Lower lobe of right lung (tissue), 2 donors: ENCODE results near the gene TMEM212. TPM values are rescaled to one million over a fixed set of nuclear protein-coding genes. Genes with fewer than 3 reads are reported as not detected.

Source experiments
- ATAC-seq, 2 donors: fragments of 200-7000 bp; cut with Tn5 transposase; one replicate each; pipeline ENCODE4 v1.9.1; 2020 to 2022; ENCODE audit warnings: mild to moderate bottlenecking in 2 of 2, moderate library complexity in 2 of 2
- DNase-seq: peaks from one replicate; pipeline ENCODE4 v3.0.0-alpha.2; 2020
- H3K27ac ChIP-seq: fragments of 200-600 bp; one replicate; pipeline ENCODE4 v1.8.0; 2022
- H3K27me3 ChIP-seq: fragments of 200-600 bp; one replicate; pipeline ENCODE4 v1.8.0; 2022; ENCODE audit warnings: low read depth
- H3K36me3 ChIP-seq: fragments of 200-600 bp; one replicate; pipeline ENCODE4 v1.8.0; 2022; ENCODE audit warnings: mild to moderate bottlenecking
- H3K4me1 ChIP-seq: fragments of 200-600 bp; one replicate; pipeline ENCODE4 v1.8.0; 2022
- H3K4me3 ChIP-seq: fragments of 200-600 bp; one replicate; pipeline ENCODE4 v1.8.0; 2022; ENCODE audit warnings: mild to moderate bottlenecking
- H3K9me3 ChIP-seq: fragments of 200-600 bp; one replicate; pipeline ENCODE4 v1.8.0; 2022
- intact Hi-C: fragments of 100-400 bp; cut with DNase I; formaldehyde crosslinking; loops from one replicate; pipeline ENCODE4 v1.11.0; 2022
- long read RNA-seq: library from polyadenylated mRNA; unstranded; transcript quantifications from one replicate; pipeline ENCODE4 v2.0.0, GENCODE V29; 2021
- total RNA-seq: library from RNA; stranded (reverse); fragmentation: NEBNext Ultra II Directional; extraction: Animal tissue kit (Norgen Biotek cat#: 25700); gene quantifications from one replicate; pipeline ENCODE4 v1.2.1, GENCODE V29; 2021
- TF ChIP-seq, protein P1 (sequence below): fragments of 200-600 bp; IDR thresholded peaks from one replicate; pipeline ENCODE4 v1.8.0; 2022; ENCODE audit warnings: antibody characterized with exemption, mild to moderate bottlenecking
- donor health status: DM: no; HTN: yes; CAD: no; lungs with severe emphysema.

Gene TMEM212
- total RNA-seq: 5.2 TPM
- long read RNA-seq, partial matches to known transcripts: 0 of 3 reads
- long read RNA-seq, other reads (novel, unspliced or antisense): 2 of 3 reads

DNA sequence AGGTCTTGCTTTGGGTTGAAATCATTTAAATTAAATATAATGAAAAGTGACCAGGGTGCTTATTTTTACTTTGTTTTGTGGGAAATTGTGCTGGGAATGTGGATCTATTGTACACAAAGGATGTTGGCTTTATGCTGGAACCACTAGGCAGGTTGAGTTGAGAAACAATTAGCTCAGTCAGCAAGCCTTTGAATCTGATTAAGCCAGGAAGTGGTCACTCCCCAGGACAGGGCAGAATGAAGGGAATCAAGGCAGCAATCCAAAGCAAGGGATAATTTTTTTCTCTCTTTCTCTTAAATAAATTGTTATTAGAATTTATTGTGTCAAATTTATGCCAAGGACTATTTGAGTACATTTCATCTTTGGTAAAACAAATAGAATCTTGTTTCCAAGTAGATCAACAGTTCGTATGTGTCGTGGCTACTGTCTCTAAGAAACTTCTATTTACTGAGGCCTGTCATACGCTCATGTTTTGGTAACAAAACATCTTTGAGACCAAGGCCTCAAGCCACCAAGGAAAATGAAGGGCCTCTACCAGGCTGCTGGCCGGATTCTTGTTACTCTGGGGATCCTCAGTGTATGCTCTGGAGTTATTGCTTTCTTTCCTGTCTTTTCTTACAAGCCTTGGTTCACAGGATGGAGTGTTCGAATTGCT lies at the start of gene TMEM212:
Gene TMEM212 (plus strand): TSS at position 486 of the 655 bp plus-strand sequence. CDS start 35 bp downstream, at position 521.
- H3K27me3 ChIP-seq: no peaks in the 10 kb centered on the region
- intact Hi-C loops: no loop called here
- peak; percentile 38 to 56 for ATAC-seq
- H3K27ac ChIP-seq: peak within 1 kb of the TSS; percentile 5
- H3K4me3 ChIP-seq: no peak within 1 kb of the TSS
- no peaks in the 10 kb centered on the region for H3K9me3 ChIP-seq
- H3K36me3 ChIP-seq: no peaks in the 10 kb centered on the region
- TF ChIP-seq, protein P1, sequence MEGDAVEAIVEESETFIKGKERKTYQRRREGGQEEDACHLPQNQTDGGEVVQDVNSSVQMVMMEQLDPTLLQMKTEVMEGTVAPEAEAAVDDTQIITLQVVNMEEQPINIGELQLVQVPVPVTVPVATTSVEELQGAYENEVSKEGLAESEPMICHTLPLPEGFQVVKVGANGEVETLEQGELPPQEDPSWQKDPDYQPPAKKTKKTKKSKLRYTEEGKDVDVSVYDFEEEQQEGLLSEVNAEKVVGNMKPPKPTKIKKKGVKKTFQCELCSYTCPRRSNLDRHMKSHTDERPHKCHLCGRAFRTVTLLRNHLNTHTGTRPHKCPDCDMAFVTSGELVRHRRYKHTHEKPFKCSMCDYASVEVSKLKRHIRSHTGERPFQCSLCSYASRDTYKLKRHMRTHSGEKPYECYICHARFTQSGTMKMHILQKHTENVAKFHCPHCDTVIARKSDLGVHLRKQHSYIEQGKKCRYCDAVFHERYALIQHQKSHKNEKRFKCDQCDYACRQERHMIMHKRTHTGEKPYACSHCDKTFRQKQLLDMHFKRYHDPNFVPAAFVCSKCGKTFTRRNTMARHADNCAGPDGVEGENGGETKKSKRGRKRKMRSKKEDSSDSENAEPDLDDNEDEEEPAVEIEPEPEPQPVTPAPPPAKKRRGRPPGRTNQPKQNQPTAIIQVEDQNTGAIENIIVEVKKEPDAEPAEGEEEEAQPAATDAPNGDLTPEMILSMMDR: no peak
- H3K4me1 ChIP-seq: peaks cover 31% of the 10 kb centered on the region
- no peak for DNase-seq

DNA sequence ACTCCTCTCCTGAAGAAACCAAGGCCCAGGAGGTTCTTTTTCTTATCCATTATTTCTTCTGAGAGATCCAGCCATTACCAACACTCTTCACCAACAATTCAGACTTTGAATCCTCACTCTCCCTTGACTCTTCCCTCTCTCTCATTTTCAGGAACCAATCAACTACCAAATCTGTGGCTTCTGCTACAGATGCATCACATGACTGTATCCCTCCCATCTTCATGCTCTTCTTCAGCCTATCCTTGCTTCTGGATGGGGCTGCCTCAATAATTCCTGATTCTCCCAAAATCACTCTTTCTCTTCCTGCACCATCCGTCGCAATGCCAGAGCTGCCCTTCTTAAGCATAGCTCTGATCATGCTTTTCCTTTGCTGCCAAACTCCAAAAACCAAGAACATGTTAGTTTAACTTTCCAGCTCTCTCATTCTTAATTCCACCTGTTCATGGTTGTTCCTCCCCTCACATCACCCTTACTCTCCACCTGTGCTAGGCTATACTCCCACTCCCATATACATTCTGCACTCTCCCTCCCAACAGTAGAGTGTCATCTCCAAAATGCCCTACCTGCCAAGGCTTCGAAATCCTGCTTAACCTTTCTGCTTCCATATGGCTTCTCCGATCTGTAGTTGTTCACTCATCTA lies 46.4 kb upstream of the TMEM212 start:
- intact Hi-C loops: no loop called here

DNA sequence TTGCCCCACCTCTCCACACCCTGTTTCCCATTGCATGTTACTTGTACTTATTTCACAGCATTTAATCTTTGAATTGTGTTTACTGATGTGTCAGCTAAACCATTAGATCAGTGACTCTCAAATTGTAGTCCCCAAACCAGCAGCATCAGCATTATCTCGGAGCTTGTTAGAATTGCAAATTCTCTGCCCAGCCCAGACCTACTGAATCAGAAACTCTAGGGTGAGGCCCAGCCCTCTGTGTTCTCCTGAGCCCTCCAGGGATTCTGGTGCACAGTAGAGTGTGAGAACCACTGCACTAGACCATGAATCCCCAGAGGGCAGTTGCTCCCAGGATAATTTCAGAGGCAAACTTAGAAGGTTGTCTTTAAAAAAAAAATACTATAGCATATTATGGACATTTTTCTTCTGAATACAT lies 45.9 kb upstream of the TMEM212 start:
- DNase-seq: no peak
- H3K36me3 ChIP-seq: no peaks in the 10 kb centered on the region
- TF ChIP-seq, protein P1: no peak
- ATAC-seq: no peak
- H3K4me3 ChIP-seq: no peak overlapping the region
- H3K4me1 ChIP-seq: peaks cover 17% of the 10 kb centered on the region
- H3K9me3 ChIP-seq: no peaks in the 10 kb centered on the region
- no peaks in the 10 kb centered on the region for H3K27me3 ChIP-seq
- no peak overlapping the region for H3K27ac ChIP-seq
- intact Hi-C loops: no loop called here

More for the DNA sequence above, 46.4 kb upstream of the TMEM212 start:
- Histone ChIP-seq H3K9me3 (no peaks in the 10 kb centered on the region), H3K27me3 (no peaks in the 10 kb centered on the region), H3K4me3 (no peak overlapping the region), H3K4me1 (peaks cover 12% of the 10 kb centered on the region), H3K27ac (no peak overlapping the region), H3K36me3 (no peaks in the 10 kb centered on the region)
- DNase-seq (no peak), ATAC-seq (no peak)
- TF ChIP-seq, protein P1: no peak

DNA sequence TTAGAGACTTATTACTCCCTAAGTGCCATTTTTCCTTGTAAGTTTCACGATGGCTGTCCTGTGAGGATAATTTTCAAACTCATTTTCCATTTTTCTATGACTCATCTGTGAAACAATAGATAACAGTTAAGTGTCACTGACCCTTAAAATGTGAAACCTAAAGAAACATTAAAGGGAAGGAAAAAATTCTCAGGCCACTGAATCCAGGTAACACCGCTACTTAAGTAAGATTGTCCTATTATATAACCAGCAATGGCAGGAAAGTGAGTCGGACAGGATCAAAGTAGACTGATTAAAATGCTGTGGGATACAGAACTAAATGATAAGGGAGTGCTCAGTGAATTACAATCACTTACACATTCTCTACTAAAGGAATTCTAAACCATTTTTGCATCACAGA lies 45.3 kb upstream of the TMEM212 start:
- peaks cover 21% of the 10 kb centered on the region for H3K4me1 ChIP-seq
- H3K27me3 ChIP-seq: no peaks in the 10 kb centered on the region
- TF ChIP-seq, protein P1: no peak
- intact Hi-C loops: no loop called here
- H3K27ac ChIP-seq: no peak overlapping the region
- no peak for DNase-seq
- no peak for ATAC-seq
- no peaks in the 10 kb centered on the region for H3K36me3 ChIP-seq
- no peak overlapping the region for H3K4me3 ChIP-seq
- H3K9me3 ChIP-seq: no peaks in the 10 kb centered on the region

DNA sequence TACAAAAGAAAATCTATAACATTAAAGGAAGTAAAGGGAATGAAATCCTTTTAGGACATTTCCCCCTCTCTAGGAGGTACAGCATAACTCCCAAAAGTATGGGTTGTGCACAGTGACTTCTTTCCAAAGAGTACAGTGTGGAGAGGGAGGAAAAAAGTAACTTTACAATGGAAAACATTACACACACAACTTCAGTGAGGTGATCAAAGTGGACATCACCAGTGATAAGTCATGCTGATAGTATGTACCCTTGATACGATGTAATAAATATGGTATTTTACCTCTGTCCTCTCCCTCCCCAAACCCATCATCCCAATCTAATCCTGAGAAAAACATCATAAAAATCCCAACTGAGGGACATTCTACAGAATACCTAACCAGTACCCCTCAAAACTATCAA lies 43.6 kb upstream of the TMEM212 start:
- Histone ChIP-seq H3K4me3 (no peak overlapping the region), H3K36me3 (no peaks in the 10 kb centered on the region), H3K4me1 (peaks cover 29% of the 10 kb centered on the region), H3K27ac (no peak overlapping the region), H3K27me3 (no peaks in the 10 kb centered on the region), H3K9me3 (no peaks in the 10 kb centered on the region)
- TF ChIP-seq, protein P1: no peak
- DNase-seq (no peak), ATAC-seq (no peak)
- intact Hi-C loops: no loop called here
